ENCODE data around the gene TCF3.

Gene TCF3

GRCh38 chr19:1608359-1609102 lies 43.9 kb downstream of the TCF3 start:
- no peak for DNase-seq (ENCODE audit: low read depth, low spot score)
- Histone ChIP-seq H3K4me1 (ENCODE audit: insufficient read depth, insufficient read length) (peaks cover 27% of the 10 kb centered on the region), H3K9ac (ENCODE audit: insufficient read length, low read depth) (no peak overlapping the region), H3K9me3 (ENCODE audit: insufficient read depth, low read length) (no peaks in the 10 kb centered on the region), H3K4me3 (ENCODE audit: insufficient read length, low read depth) (no peak overlapping the region), H3K36me3 (ENCODE audit: insufficient read depth, insufficient read length, low read length) (peaks cover 47% of the 10 kb centered on the region), H3K27me3 (ENCODE audit: insufficient read depth, insufficient read length) (no peaks in the 10 kb centered on the region)
- TF ChIP-seq SUZ12 (IDR thresholded peaks at IDR 0.05; ENCODE audit: extremely low read depth, insufficient read depth, insufficient read length) = no peak
- TF ChIP-seq ZNF274 (IDR thresholded peaks at IDR 0.05; ENCODE audit: low read depth, low read length) = no peak
- TF ChIP-seq YY1 (IDR thresholded peaks at IDR 0.05; ENCODE audit: insufficient read depth, insufficient read length) = no peak

- Histone ChIP-seq H3K27me3 (ENCODE audit: insufficient read depth, insufficient read length) (no peaks in the 10 kb centered on the region), H3K36me3 (ENCODE audit: insufficient read depth, insufficient read length, low read length) (peaks cover 40% of the 10 kb centered on the region), H3K9ac (ENCODE audit: insufficient read length, low read depth) (peak overlapping the region; percentile 72), H3K4me1 (ENCODE audit: insufficient read depth, insufficient read length) (peaks cover 18% of the 10 kb centered on the region), H3K9me3 (ENCODE audit: insufficient read depth, low read length) (no peaks in the 10 kb centered on the region), H3K4me3 (ENCODE audit: insufficient read length, low read depth) (peak overlapping the region; percentile 42)
- no peak for DNase-seq (ENCODE audit: low read depth, low spot score)
- TF ChIP-seq YY1 (IDR thresholded peaks at IDR 0.05; ENCODE audit: insufficient read depth, insufficient read length) = no peak
- TF ChIP-seq SUZ12 (IDR thresholded peaks at IDR 0.05; ENCODE audit: extremely low read depth, insufficient read depth, insufficient read length) = no peak
- TF ChIP-seq ZNF274 (IDR thresholded peaks at IDR 0.05; ENCODE audit: low read depth, low read length) = no peak
Observed at GRCh38 chr19:1606138-1606651, 46.2 kb downstream of the TCF3 start.

GRCh38 chr19:1605236-1606137 lies 46.9 kb downstream of the TCF3 start, which contains the start of gene UQCR11:
Gene UQCR11 (minus strand): TSS chr19:1605462. CDS start chr19:1605409, 53 bp downstream.
- Histone ChIP-seq H3K4me3 (ENCODE audit: insufficient read length, low read depth) (peak within 1 kb of the TSS; percentile 98), H3K36me3 (ENCODE audit: insufficient read depth, insufficient read length, low read length) (peaks cover 38% of the 10 kb centered on the region), H3K9me3 (ENCODE audit: insufficient read depth, low read length) (no peaks in the 10 kb centered on the region), H3K27me3 (ENCODE audit: insufficient read depth, insufficient read length) (no peaks in the 10 kb centered on the region), H3K9ac (ENCODE audit: insufficient read length, low read depth) (peak within 1 kb of the TSS; percentile 98), H3K4me1 (ENCODE audit: insufficient read depth, insufficient read length) (peaks cover 18% of the 10 kb centered on the region)
- TF ChIP-seq YY1 (IDR thresholded peaks at IDR 0.05; ENCODE audit: insufficient read depth, insufficient read length) (no peak), ZNF274 (IDR thresholded peaks at IDR 0.05; ENCODE audit: low read depth, low read length) (no peak), SUZ12 (IDR thresholded peaks at IDR 0.05; ENCODE audit: extremely low read depth, insufficient read depth, insufficient read length) (no peak)
- peak; percentile 92 for DNase-seq (ENCODE audit: low read depth, low spot score)

GRCh38 chr19:1602091-1602707 lies 50.2 kb downstream of the TCF3 start:
- Histone ChIP-seq H3K36me3 (ENCODE audit: insufficient read depth, insufficient read length, low read length) (peaks cover 51% of the 10 kb centered on the region), H3K27me3 (ENCODE audit: insufficient read depth, insufficient read length) (no peaks in the 10 kb centered on the region), H3K9ac (ENCODE audit: insufficient read length, low read depth) (no peak overlapping the region), H3K4me3 (ENCODE audit: insufficient read length, low read depth) (no peak overlapping the region), H3K9me3 (ENCODE audit: insufficient read depth, low read length) (no peaks in the 10 kb centered on the region), H3K4me1 (ENCODE audit: insufficient read depth, insufficient read length) (peaks cover 8% of the 10 kb centered on the region)
- TF ChIP-seq SUZ12 (IDR thresholded peaks at IDR 0.05; ENCODE audit: extremely low read depth, insufficient read depth, insufficient read length) = no peak
- TF ChIP-seq ZNF274 (IDR thresholded peaks at IDR 0.05; ENCODE audit: low read depth, low read length) = no peak
- no peak for TF ChIP-seq YY1 (IDR thresholded peaks at IDR 0.05; ENCODE audit: insufficient read depth, insufficient read length)
- no peak for DNase-seq (ENCODE audit: low read depth, low spot score)

GRCh38 chr19:1601613-1602064 lies 50.8 kb downstream of the TCF3 start:
- no peak overlapping the region for H3K4me3 ChIP-seq (ENCODE audit: insufficient read length, low read depth)
- no peak overlapping the region for H3K9ac ChIP-seq (ENCODE audit: insufficient read length, low read depth)
- peaks cover 8% of the 10 kb centered on the region for H3K4me1 ChIP-seq (ENCODE audit: insufficient read depth, insufficient read length)
- H3K9me3 ChIP-seq (ENCODE audit: insufficient read depth, low read length) = no peaks in the 10 kb centered on the region
- H3K27me3 ChIP-seq (ENCODE audit: insufficient read depth, insufficient read length) = no peaks in the 10 kb centered on the region
- TF ChIP-seq YY1 (IDR thresholded peaks at IDR 0.05; ENCODE audit: insufficient read depth, insufficient read length) (no peak), ZNF274 (IDR thresholded peaks at IDR 0.05; ENCODE audit: low read depth, low read length) (no peak), SUZ12 (IDR thresholded peaks at IDR 0.05; ENCODE audit: extremely low read depth, insufficient read depth, insufficient read length) (no peak)
- H3K36me3 ChIP-seq (ENCODE audit: insufficient read depth, insufficient read length, low read length) = peaks cover 56% of the 10 kb centered on the region
- no peak for DNase-seq (ENCODE audit: low read depth, low spot score)

GRCh38 chr19:1599460-1599846 lies 53.0 kb downstream of the TCF3 start:
- Histone ChIP-seq H3K36me3 (ENCODE audit: insufficient read depth, insufficient read length, low read length) (peaks cover 67% of the 10 kb centered on the region), H3K9me3 (ENCODE audit: insufficient read depth, low read length) (no peaks in the 10 kb centered on the region), H3K9ac (ENCODE audit: insufficient read length, low read depth) (no peak overlapping the region), H3K4me3 (ENCODE audit: insufficient read length, low read depth) (no peak overlapping the region), H3K4me1 (ENCODE audit: insufficient read depth, insufficient read length) (peaks cover 8% of the 10 kb centered on the region), H3K27me3 (ENCODE audit: insufficient read depth, insufficient read length) (no peaks in the 10 kb centered on the region)
- TF ChIP-seq YY1 (IDR thresholded peaks at IDR 0.05; ENCODE audit: insufficient read depth, insufficient read length) (no peak), ZNF274 (IDR thresholded peaks at IDR 0.05; ENCODE audit: low read depth, low read length) (no peak), SUZ12 (IDR thresholded peaks at IDR 0.05; ENCODE audit: extremely low read depth, insufficient read depth, insufficient read length) (no peak)
- no peak for DNase-seq (ENCODE audit: low read depth, low spot score)
